ENCODE measurements around the gene TMEM130. TPM values are rescaled to one million over a fixed set of nuclear protein-coding genes. Genes with fewer than 3 reads are reported as not detected.

TMEM130 gene, protein sequence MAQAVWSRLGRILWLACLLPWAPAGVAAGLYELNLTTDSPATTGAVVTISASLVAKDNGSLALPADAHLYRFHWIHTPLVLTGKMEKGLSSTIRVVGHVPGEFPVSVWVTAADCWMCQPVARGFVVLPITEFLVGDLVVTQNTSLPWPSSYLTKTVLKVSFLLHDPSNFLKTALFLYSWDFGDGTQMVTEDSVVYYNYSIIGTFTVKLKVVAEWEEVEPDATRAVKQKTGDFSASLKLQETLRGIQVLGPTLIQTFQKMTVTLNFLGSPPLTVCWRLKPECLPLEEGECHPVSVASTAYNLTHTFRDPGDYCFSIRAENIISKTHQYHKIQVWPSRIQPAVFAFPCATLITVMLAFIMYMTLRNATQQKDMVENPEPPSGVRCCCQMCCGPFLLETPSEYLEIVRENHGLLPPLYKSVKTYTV
- 0.30 TPM in 1 of 2 replicates, not detected in the other for total RNA-seq

- DNase-seq (ENCODE audit: low spot score): no peak
- intact Hi-C loops (cut with micrococcal nuclease): no loop called here
- peaks cover 1% of the 10 kb centered on the region for H3K4me1 Mint-ChIP-seq (ENCODE audit: low read depth)
- H3K27me3 Mint-ChIP-seq (ENCODE audit: low read depth): peaks cover 21% of the 10 kb centered on the region
- H3K36me3 Mint-ChIP-seq (ENCODE audit: low read depth): no peaks in the 10 kb centered on the region
- H3K4me3 Mint-ChIP-seq (ENCODE audit: low read depth): peak within 1 kb of the TSS; percentile 70
- H3K9me3 Mint-ChIP-seq: no peaks in the 10 kb centered on the region
- no peak within 1 kb of the TSS for H3K27ac Mint-ChIP-seq
These were observed at the start of gene TMEM130 for GRCh38 chr7:98869597-98870120. TMEM130 (minus strand) TSS chr7:98870014; CDS start chr7:98869861, 153 bp downstream.

DNA sequence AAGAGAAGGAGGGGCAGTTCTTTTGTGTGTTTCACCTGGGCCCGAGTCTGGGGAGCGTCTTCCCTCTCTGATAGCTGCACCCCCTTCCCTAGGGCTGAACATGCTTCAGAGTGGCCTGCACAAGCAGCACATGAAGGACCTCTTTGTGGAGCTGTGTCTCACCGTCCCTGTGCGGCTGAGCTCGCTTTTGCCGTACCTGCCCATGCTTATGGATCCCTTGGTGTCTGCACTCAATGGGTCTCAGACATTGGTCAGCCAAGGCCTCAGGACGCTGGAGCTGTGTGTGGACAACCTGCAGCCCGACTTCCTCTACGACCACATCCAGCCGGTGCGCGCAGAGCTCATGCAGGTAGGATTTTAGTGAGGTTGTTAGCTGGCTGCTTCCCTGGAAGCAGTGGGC lies 47.5 kb upstream of the TMEM130 start:
- Mint-ChIP-seq H3K4me1 (ENCODE audit: low read depth) (no peaks in the 10 kb centered on the region), H3K27me3 (ENCODE audit: low read depth) (no peaks in the 10 kb centered on the region), H3K9me3 (no peaks in the 10 kb centered on the region), H3K4me3 (ENCODE audit: low read depth) (no peak overlapping the region), H3K27ac (no peak overlapping the region), H3K36me3 (ENCODE audit: low read depth) (peaks cover 71% of the 10 kb centered on the region)
- intact Hi-C loops (cut with micrococcal nuclease): loop anchor here (2.0 kb wide), 1 partner anchor 41 kb away; no protein-coding TSS in a partner anchor
- DNase-seq (ENCODE audit: low spot score): no peak

- intact Hi-C loops (cut with micrococcal nuclease): no loop called here
- DNase-seq (ENCODE audit: low spot score): no peak
- no peaks in the 10 kb centered on the region for H3K4me1 Mint-ChIP-seq (ENCODE audit: low read depth)
- no peaks in the 10 kb centered on the region for H3K9me3 Mint-ChIP-seq
- H3K36me3 Mint-ChIP-seq (ENCODE audit: low read depth): peaks cover 76% of the 10 kb centered on the region
- no peak overlapping the region for H3K27ac Mint-ChIP-seq
- H3K27me3 Mint-ChIP-seq (ENCODE audit: low read depth): no peaks in the 10 kb centered on the region
- H3K4me3 Mint-ChIP-seq (ENCODE audit: low read depth): no peak overlapping the region
These were observed 43.8 kb upstream of the TMEM130 start for GRCh38 chr7:98913612-98914011.

- DNase-seq (ENCODE audit: low spot score): no peak
- Mint-ChIP-seq H3K27ac (no peak overlapping the region), H3K36me3 (ENCODE audit: low read depth) (peaks cover 76% of the 10 kb centered on the region), H3K27me3 (ENCODE audit: low read depth) (no peaks in the 10 kb centered on the region), H3K4me3 (ENCODE audit: low read depth) (no peak overlapping the region), H3K4me1 (ENCODE audit: low read depth) (no peaks in the 10 kb centered on the region), H3K9me3 (no peaks in the 10 kb centered on the region)
- intact Hi-C loops (cut with micrococcal nuclease): no loop called here
These were observed 43.2 kb upstream of the TMEM130 start for GRCh38 chr7:98913026-98913425.

GRCh38 chr7:98911916-98912315 lies 42.1 kb upstream of the TMEM130 start:
- Mint-ChIP-seq H3K36me3 (ENCODE audit: low read depth) (peaks cover 73% of the 10 kb centered on the region), H3K27ac (no peak overlapping the region), H3K27me3 (ENCODE audit: low read depth) (no peaks in the 10 kb centered on the region), H3K4me3 (ENCODE audit: low read depth) (no peak overlapping the region), H3K9me3 (no peaks in the 10 kb centered on the region), H3K4me1 (ENCODE audit: low read depth) (no peaks in the 10 kb centered on the region)
- DNase-seq (ENCODE audit: low spot score): no peak
- intact Hi-C loops (cut with micrococcal nuclease): no loop called here

- Mint-ChIP-seq H3K9me3 (no peaks in the 10 kb centered on the region), H3K4me1 (ENCODE audit: low read depth) (no peaks in the 10 kb centered on the region), H3K36me3 (ENCODE audit: low read depth) (peaks cover 68% of the 10 kb centered on the region), H3K27ac (no peak overlapping the region), H3K27me3 (ENCODE audit: low read depth) (no peaks in the 10 kb centered on the region), H3K4me3 (ENCODE audit: low read depth) (no peak overlapping the region)
- intact Hi-C loops (cut with micrococcal nuclease): no loop called here
- DNase-seq (ENCODE audit: low spot score): no peak
These were observed 40.6 kb upstream of the TMEM130 start for GRCh38 chr7:98910427-98910826.

GRCh38 chr7:98909487-98909886 lies 39.7 kb upstream of the TMEM130 start:
- Mint-ChIP-seq H3K9me3 (no peaks in the 10 kb centered on the region), H3K27me3 (ENCODE audit: low read depth) (no peaks in the 10 kb centered on the region), H3K36me3 (ENCODE audit: low read depth) (peaks cover 77% of the 10 kb centered on the region), H3K4me1 (ENCODE audit: low read depth) (no peaks in the 10 kb centered on the region), H3K4me3 (ENCODE audit: low read depth) (no peak overlapping the region), H3K27ac (no peak overlapping the region)
- no peak for DNase-seq (ENCODE audit: low spot score)
- intact Hi-C loops (cut with micrococcal nuclease): no loop called here

DNA sequence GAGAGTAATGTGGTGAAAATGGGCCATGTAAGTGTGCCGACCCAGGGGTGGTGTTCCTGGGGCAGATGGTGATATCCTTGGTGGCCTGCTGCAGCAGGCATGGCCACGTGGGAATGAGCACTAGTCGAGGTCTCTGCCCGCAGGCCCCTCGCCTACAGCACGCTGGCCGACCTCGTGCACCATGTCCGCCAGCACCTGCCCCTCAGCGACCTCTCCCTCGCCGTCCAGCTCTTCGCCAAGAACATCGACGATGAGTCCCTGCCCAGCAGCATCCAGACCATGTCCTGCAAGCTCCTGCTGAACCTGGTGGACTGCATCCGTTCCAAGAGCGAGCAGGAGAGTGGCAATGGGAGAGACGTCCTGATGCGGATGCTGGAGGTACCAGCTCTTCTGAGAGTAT lies 38.8 kb upstream of the TMEM130 start:
- intact Hi-C loops (cut with micrococcal nuclease): no loop called here
- Mint-ChIP-seq H3K9me3 (no peaks in the 10 kb centered on the region), H3K27me3 (ENCODE audit: low read depth) (no peaks in the 10 kb centered on the region), H3K4me1 (ENCODE audit: low read depth) (no peaks in the 10 kb centered on the region), H3K4me3 (ENCODE audit: low read depth) (no peak overlapping the region), H3K27ac (no peak overlapping the region), H3K36me3 (ENCODE audit: low read depth) (peaks cover 81% of the 10 kb centered on the region)
- DNase-seq (ENCODE audit: low spot score): no peak

DNA sequence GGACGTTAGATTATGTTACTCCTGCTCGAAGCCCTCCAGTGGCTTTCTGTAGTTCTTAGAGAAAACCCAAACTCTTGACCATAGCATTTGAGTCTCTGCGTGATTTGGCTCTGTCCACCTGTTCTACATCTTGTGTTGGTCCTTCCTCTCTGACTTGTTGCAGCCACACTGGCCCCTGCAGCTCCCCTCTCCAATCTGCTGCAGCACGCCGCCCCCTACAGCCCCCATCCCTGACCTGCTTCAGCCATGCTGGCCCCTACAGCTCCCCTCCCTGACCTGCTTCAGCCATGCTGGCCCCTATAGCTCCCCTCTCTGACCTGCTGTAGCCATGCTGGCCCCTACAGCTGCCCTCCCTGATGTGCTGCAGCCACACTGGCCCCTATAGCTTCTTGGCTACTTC lies 37.8 kb upstream of the TMEM130 start:
- intact Hi-C loops (cut with micrococcal nuclease): no loop called here
- no peak for DNase-seq (ENCODE audit: low spot score)
- no peak overlapping the region for H3K4me3 Mint-ChIP-seq (ENCODE audit: low read depth)
- H3K27ac Mint-ChIP-seq: no peak overlapping the region
- H3K4me1 Mint-ChIP-seq (ENCODE audit: low read depth): no peaks in the 10 kb centered on the region
- no peaks in the 10 kb centered on the region for H3K9me3 Mint-ChIP-seq
- no peaks in the 10 kb centered on the region for H3K27me3 Mint-ChIP-seq (ENCODE audit: low read depth)
- peaks cover 78% of the 10 kb centered on the region for H3K36me3 Mint-ChIP-seq (ENCODE audit: low read depth)

- Mint-ChIP-seq H3K36me3 (ENCODE audit: low read depth) (peaks cover 76% of the 10 kb centered on the region), H3K4me3 (ENCODE audit: low read depth) (no peak overlapping the region), H3K4me1 (ENCODE audit: low read depth) (no peaks in the 10 kb centered on the region), H3K27ac (no peak overlapping the region), H3K9me3 (no peaks in the 10 kb centered on the region), H3K27me3 (ENCODE audit: low read depth) (no peaks in the 10 kb centered on the region)
- intact Hi-C loops (cut with micrococcal nuclease): no loop called here
- DNase-seq (ENCODE audit: low spot score): no peak
These were observed 33.4 kb upstream of the TMEM130 start for GRCh38 chr7:98903246-98903645.

GRCh38 chr7:98902523-98902922 lies 32.7 kb upstream of the TMEM130 start:
- Mint-ChIP-seq H3K27me3 (ENCODE audit: low read depth) (no peaks in the 10 kb centered on the region), H3K36me3 (ENCODE audit: low read depth) (peaks cover 75% of the 10 kb centered on the region), H3K9me3 (no peaks in the 10 kb centered on the region), H3K27ac (no peak overlapping the region), H3K4me1 (ENCODE audit: low read depth) (no peaks in the 10 kb centered on the region), H3K4me3 (ENCODE audit: low read depth) (no peak overlapping the region)
- DNase-seq (ENCODE audit: low spot score): no peak
- intact Hi-C loops (cut with micrococcal nuclease): no loop called here

DNA sequence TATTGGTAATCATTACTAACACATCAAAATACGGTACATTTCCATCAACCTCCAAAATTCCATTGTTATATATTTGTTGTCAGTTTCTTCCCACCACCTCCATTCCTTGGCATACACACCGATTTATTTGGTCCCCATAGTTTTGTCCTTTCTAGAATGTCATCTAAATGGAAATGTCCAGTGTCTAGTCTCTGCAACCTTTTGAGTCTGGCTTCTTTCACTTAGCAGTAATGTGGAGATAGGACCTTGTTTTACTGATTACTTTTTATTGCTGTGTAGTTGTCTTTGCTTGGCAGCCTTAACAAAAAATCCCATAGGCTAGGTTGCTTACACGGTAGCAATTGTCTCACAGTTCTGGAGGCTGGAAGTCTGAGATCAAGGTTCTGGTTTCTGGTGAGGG lies 31.0 kb upstream of the TMEM130 start:
- no peak overlapping the region for H3K4me3 Mint-ChIP-seq (ENCODE audit: low read depth)
- H3K27ac Mint-ChIP-seq: no peak overlapping the region
- intact Hi-C loops (cut with micrococcal nuclease): no loop called here
- no peak for DNase-seq (ENCODE audit: low spot score)
- H3K9me3 Mint-ChIP-seq: no peaks in the 10 kb centered on the region
- no peaks in the 10 kb centered on the region for H3K4me1 Mint-ChIP-seq (ENCODE audit: low read depth)
- H3K36me3 Mint-ChIP-seq (ENCODE audit: low read depth): peaks cover 82% of the 10 kb centered on the region
- no peaks in the 10 kb centered on the region for H3K27me3 Mint-ChIP-seq (ENCODE audit: low read depth)

- H3K4me1 Mint-ChIP-seq (ENCODE audit: low read depth): no peaks in the 10 kb centered on the region
- H3K27ac Mint-ChIP-seq: no peak overlapping the region
- H3K4me3 Mint-ChIP-seq (ENCODE audit: low read depth): no peak overlapping the region
- intact Hi-C loops (cut with micrococcal nuclease): no loop called here
- DNase-seq (ENCODE audit: low spot score): no peak
- H3K27me3 Mint-ChIP-seq (ENCODE audit: low read depth): no peaks in the 10 kb centered on the region
- H3K9me3 Mint-ChIP-seq: no peaks in the 10 kb centered on the region
- H3K36me3 Mint-ChIP-seq (ENCODE audit: low read depth): peaks cover 77% of the 10 kb centered on the region
These were observed 30.0 kb upstream of the TMEM130 start for GRCh38 chr7:98899816-98900215.

Data from activated T-helper 2 cell treated with anti-CD3 and anti-CD28 coated beads, Interferon-gamma antibody, Interleukin-2, Interleukin-4, amounts not matched to agents 10 μg/mL and 5 μg/mL and 100 μg/mL, durations not matched to agents 14 hours and 24 hours and 36 hours (primary cell).